GM23338 (cell line): ENCODE data around the gene DCP1B. TPM values are rescaled to one million over a fixed set of nuclear protein-coding genes. Genes with fewer than 3 reads are reported as not detected.

ENCODE experiments used
- ATAC-seq: fragments of 200-7000 bp; cut with Tn5 transposase; 3 replicates; pipeline ENCODE4 v1.9.1; 2020
- DNase-seq: peaks from one replicate; pipeline ENCODE4 v3.0.0-alpha.2; 2015; ENCODE audit warnings: low spot score
- H2AFZ ChIP-seq: fragments of 200-600 bp; sonication (generic); 2 replicates; pipeline ENCODE4 v1.8.0; 2016; ENCODE audit warnings: antibody characterized with exemption, mild to moderate bottlenecking, moderate library complexity
- H3F3A ChIP-seq: fragments of 200-600 bp; sonication (generic); replicated peaks from 2 replicates; pipeline ENCODE4 v1.8.0; 2017; ENCODE audit warnings: antibody characterized with exemption, mixed run types, low read depth
- H3K27ac ChIP-seq: fragments of 200-600 bp; sonication (generic); 2 replicates; pipeline ENCODE4 v1.6.1; 2016; ENCODE audit warnings: low read depth
- H3K27me3 ChIP-seq: fragments of 200-600 bp; sonication (generic); 2 replicates; pipeline ENCODE4 v1.8.0; 2016; ENCODE audit warnings: mild to moderate bottlenecking, mixed run types, moderate library complexity; ENCODE audit not compliant: insufficient read depth
- H3K36me3 ChIP-seq: fragments of 200-600 bp; sonication (generic); 2 replicates; pipeline ENCODE4 v1.8.0; 2016; ENCODE audit warnings: mild to moderate bottlenecking; ENCODE audit not compliant: insufficient read depth
- H3K4me1 ChIP-seq: fragments of 200-600 bp; sonication (generic); 2 replicates; pipeline ENCODE4 v1.8.0; 2016; ENCODE audit warnings: mild to moderate bottlenecking, moderate library complexity; ENCODE audit not compliant: insufficient read depth
- H3K4me2 ChIP-seq: fragments of 200-600 bp; sonication (generic); 2 replicates; pipeline ENCODE4 v1.7.1; 2017; ENCODE audit warnings: mixed run types
- H3K4me3 ChIP-seq: fragments of 200-600 bp; sonication (generic); 2 replicates; pipeline ENCODE4 v1.6.1; 2016; ENCODE audit warnings: mixed run types
- H3K79me2 ChIP-seq: fragments of 200-600 bp; sonication (generic); replicated peaks from 2 replicates; pipeline ENCODE4 v1.8.0; 2017; ENCODE audit warnings: mild to moderate bottlenecking; ENCODE audit not compliant: insufficient read depth
- H3K9me2 ChIP-seq: fragments of 200-600 bp; sonication (generic); 2 replicates; pipeline ENCODE4 v1.8.0; 2017; ENCODE audit not compliant: insufficient read depth
- H4K20me1 ChIP-seq: fragments of 200-600 bp; sonication (generic); replicated peaks from 2 replicates; pipeline ENCODE4 v1.8.0; 2017; ENCODE audit warnings: mild to moderate bottlenecking; ENCODE audit not compliant: insufficient read depth
- H3K27ac Mint-ChIP-seq: 2 replicates; pipeline ENCODE4 v1.8.0; 2020; ENCODE audit warnings: inconsistent platforms, mild to moderate bottlenecking, moderate library complexity, mixed read lengths
- H3K27me3 Mint-ChIP-seq: 3 replicates; pipeline ENCODE4 v1.8.0; 2022; ENCODE audit warnings: low read depth, mild to moderate bottlenecking, moderate library complexity, mixed read lengths, inconsistent platforms; ENCODE audit not compliant: insufficient read depth, poor library complexity
- H3K36me3 Mint-ChIP-seq: 3 replicates; pipeline ENCODE4 v1.8.0; 2021; ENCODE audit warnings: low read depth, mild to moderate bottlenecking, inconsistent platforms, moderate library complexity, mixed read lengths
- H3K4me1 Mint-ChIP-seq: 3 replicates; pipeline ENCODE4 v1.8.0; 2020; ENCODE audit warnings: mild to moderate bottlenecking, inconsistent platforms, mixed read lengths
- H3K4me3 Mint-ChIP-seq: 3 replicates; pipeline ENCODE4 v1.8.0; 2021; ENCODE audit warnings: moderate library complexity, mild to moderate bottlenecking, inconsistent platforms, mixed read lengths
- H3K9me3 Mint-ChIP-seq: 3 replicates; pipeline ENCODE4 v1.8.0; 2020; ENCODE audit warnings: moderate library complexity, mild to moderate bottlenecking, inconsistent platforms, mixed read lengths
- CREB1 ChIP-seq: fragments of 250-450 bp; sonication (Bioruptor Pico); IDR thresholded peaks from 2 replicates; pipeline ENCODE4 v1.5.0; 2020; ENCODE audit warnings: low read depth, mild to moderate bottlenecking, moderate library complexity
- CTCF ChIP-seq, 2 experiments: fragments of 200-600 bp in 1 of 2; sonication (generic) in 1 of 2; conservative IDR thresholded peaks; 2 replicates each; pipeline versions ENCODE4 v1.5.1 to v1.6.1; 2016 to 2017; ENCODE audit warnings: antibody characterized with exemption in 2 of 2, low read depth in 2 of 2, mild to moderate bottlenecking in 2 of 2, moderate library complexity in 1 of 2
- ETS1 ChIP-seq: IDR thresholded peaks from 2 replicates; pipeline ENCODE4 v1.6.1; 2016; ENCODE audit warnings: antibody characterized with exemption
- EZH2 ChIP-seq: fragments of 200-600 bp; sonication (generic); IDR thresholded peaks from one replicate; pipeline ENCODE4 v1.8.0; 2017; ENCODE audit warnings: antibody characterized with exemption, mild to moderate bottlenecking, low read depth; ENCODE audit not compliant: unreplicated experiment
- EZH2phosphoT487 ChIP-seq: fragments of 200-600 bp; sonication (generic); IDR thresholded peaks from one replicate; pipeline ENCODE4 v1.8.1; 2018; ENCODE audit warnings: antibody characterized with exemption; ENCODE audit not compliant: unreplicated experiment
- JUNB ChIP-seq: IDR thresholded peaks from one replicate; pipeline ENCODE4 v1.6.1; 2016; ENCODE audit warnings: antibody characterized with exemption; ENCODE audit not compliant: unreplicated experiment
- NANOG ChIP-seq: IDR thresholded peaks from 2 replicates; pipeline ENCODE4 v1.6.1; 2016; ENCODE audit warnings: antibody characterized with exemption, borderline replicate concordance
- POLR2AphosphoS5 ChIP-seq: IDR thresholded peaks from 2 replicates; pipeline ENCODE4 v1.6.1; 2016; ENCODE audit warnings: antibody characterized with exemption, low read depth
- REST ChIP-seq: IDR thresholded peaks from one replicate; pipeline ENCODE4 v1.6.1; 2018; ENCODE audit warnings: antibody characterized with exemption; ENCODE audit not compliant: unreplicated experiment
- STAT1 ChIP-seq: IDR thresholded peaks from one replicate; pipeline ENCODE4 v1.6.1; 2016; ENCODE audit warnings: antibody characterized with exemption; ENCODE audit not compliant: unreplicated experiment
- ZNF114 ChIP-seq: fragments of 250-450 bp; sonication (Bioruptor Pico); IDR thresholded peaks from 2 replicates; pipeline ENCODE4 v1.5.0; 2020; ENCODE audit warnings: mild to moderate bottlenecking, moderate library complexity
- ZNF331 ChIP-seq: fragments of 250-450 bp; sonication (Bioruptor Pico); IDR thresholded peaks from 2 replicates; pipeline ENCODE4 v1.5.0; 2020; ENCODE audit warnings: low read depth, mild to moderate bottlenecking, moderate library complexity
- ZNF462 ChIP-seq: fragments of 250-450 bp; sonication (Bioruptor Pico); IDR thresholded peaks from 2 replicates; pipeline ENCODE4 v1.5.0; 2020; ENCODE audit warnings: mild to moderate bottlenecking, moderate library complexity
- polyA plus RNA-seq: library from polyadenylated mRNA; unstranded; fragments of >200 nt; fragmentation: Nextera tagmentation; extraction: Ambion mirVana; gene quantifications from 2 replicates; pipeline ENCODE4 v1.2.1, GENCODE V29; 2016
- total RNA-seq: library from RNA; depleted of rRNA; stranded (reverse); fragments of >200 nt; shearing (Covaris generic); gene quantifications from 2 replicates; pipeline ENCODE4 v1.2.3, GENCODE V29; 2014

The DCP1B gene
- total and polyA plus RNA-seq, 2 experiments from 2014 or later: 24.4 to 29.8 TPM

- Histone ChIP-seq H3K27me3 (no peaks in the 10 kb centered on the region), H3K4me3 (no peak overlapping the region), H2AFZ (no peak overlapping the region), H3K9me2 (no peaks in the 10 kb centered on the region), H3F3A (no peaks in the 10 kb centered on the region), H3K4me1 (no peaks in the 10 kb centered on the region), H3K36me3 (no peaks in the 10 kb centered on the region), H4K20me1 (no peaks in the 10 kb centered on the region), H3K79me2 (no peaks in the 10 kb centered on the region), H3K4me2 (no peak overlapping the region), H3K27ac (no peak overlapping the region)
- H3K27me3 Mint-ChIP-seq: peaks cover 12% of the 10 kb centered on the region
- DNase-seq: no peak
- no peaks in the 10 kb centered on the region for H3K36me3 Mint-ChIP-seq
- no peak for ATAC-seq
- no peak overlapping the region for H3K27ac Mint-ChIP-seq
- H3K4me1 Mint-ChIP-seq: peaks cover 13% of the 10 kb centered on the region
- no peak overlapping the region for H3K4me3 Mint-ChIP-seq
- TF ChIP-seq CTCF (conservative IDR thresholded peaks at IDR 0.05; ENCODE audit: low read depth in 2 of 2) (no peak), STAT1 (no peak), REST (no peak), EZH2 (no peak), CREB1 (CRISPR knock-in tag) (no peak), ZNF114 (CRISPR knock-in tag) (no peak), JUNB (no peak), ETS1 (no peak), ZNF462 (CRISPR knock-in tag) (no peak), POLR2AphosphoS5 (no peak), ZNF331 (CRISPR knock-in tag) (no peak), EZH2phosphoT487 (no peak), NANOG (no peak)
- H3K9me3 Mint-ChIP-seq: no peaks in the 10 kb centered on the region
Measured at GRCh38 chr12:1919284-1919683, 85.0 kb downstream of the DCP1B start.
